HepG2 (cell line): Measurements from ENCODE around the gene DUSP22. TPM values are rescaled to one million over a fixed set of nuclear protein-coding genes. Genes with fewer than 3 reads are reported as not detected.

Experiments
- ATAC-seq: fragments of 200-7000 bp; cut with Tn5 transposase; 3 replicates; pipeline ENCODE4 v1.9.1; 2020; ENCODE audit warnings: mild to moderate bottlenecking, moderate library complexity
- BruUV-seq: library from RNA; stranded (reverse); fragments of 400-500 nt; replicated peaks from 2 replicates; lab custom pipeline; 2021; lab: Mats Ljungman, UMichigan
- CTCF ChIA-PET: fragments of 300-600 bp; formaldehyde crosslinking; extraction: SDS; loops from one replicate; lab custom pipeline; 2021; ENCODE audit warnings: low total read pairs, inconsistent platforms, low intra/inter-chr PET ratio; lab: Yijun Ruan, JAX
- POLR2A ChIA-PET: fragments of 350-600 bp; sonication (Branson Sonifier 250); formaldehyde crosslinking; loops from one replicate; lab custom pipeline; 2020; ENCODE audit warnings: antibody characterized with exemption, inconsistent platforms; lab: Yijun Ruan, JAX
- DNase-seq: peaks from one replicate; pipeline ENCODE4 v3.0.0-alpha.2; 2015; ENCODE audit warnings: low spot score
- FAIRE-seq: peaks from 3 replicates; lab custom pipeline; 2011; peaks lifted over from hg19 to GRCh38; lab: Jason Lieb, UNC
- H2AFZ ChIP-seq: one replicate; pipeline ENCODE4 v1.6.1; 2011; ENCODE audit warnings: low read length, inconsistent platforms
- H3K27ac ChIP-seq: fragments of 300-600 bp; 3 replicates; pipeline ENCODE4 v1.8.0; 2011; ENCODE audit warnings: mixed run types, mild to moderate bottlenecking, mixed read lengths, low read length, inconsistent platforms; ENCODE audit not compliant: insufficient read depth; ENCODE audit errors: extremely low read length
- H3K27me3 ChIP-seq, 2 experiments: fragments of 200-600 bp in 1 of 2; 2 replicates in 1 of 2; 3 replicates in 1 of 2; pipeline versions ENCODE4 v1.6.0 to v1.8.0; 2011; ENCODE audit warnings: low read length in 2 of 2, mild to moderate bottlenecking in 2 of 2, moderate library complexity in 2 of 2, inconsistent platforms in 1 of 2; ENCODE audit not compliant: insufficient read depth in 2 of 2, control insufficient read depth in 1 of 2
- H3K36me3 ChIP-seq, 2 experiments: fragments of 200-600 bp in 1 of 2; replicated peaks in 1 of 2; 2 replicates in 1 of 2; 3 replicates in 1 of 2; pipeline versions ENCODE4 v1.5.1 to v1.8.0; 2011; ENCODE audit warnings: low read length in 2 of 2, inconsistent platforms in 1 of 2; ENCODE audit not compliant: insufficient read depth in 2 of 2, control insufficient read depth in 1 of 2
- H3K4me1 ChIP-seq: 2 replicates; pipeline ENCODE4 v1.5.1; 2012; ENCODE audit warnings: low read length, inconsistent platforms; ENCODE audit not compliant: insufficient read depth
- H3K4me2 ChIP-seq: 2 replicates; pipeline ENCODE4 v1.6.0; 2011; ENCODE audit warnings: low read depth, low read length, inconsistent platforms
- H3K4me3 ChIP-seq, 3 experiments: fragments of 200-600 bp in 1 of 3; sonication (generic), shearing (Covaris generic) in 1 of 3; replicated peaks in 1 of 3; 2 replicates each; pipeline ENCODE4 v1.5.1; 2011 to 2016; ENCODE audit warnings: low read length in 3 of 3, inconsistent platforms in 2 of 3, low read depth in 2 of 3, mild to moderate bottlenecking in 2 of 3, control low read depth in 1 of 3, mixed read lengths in 1 of 3; ENCODE audit not compliant: insufficient read depth in 1 of 3
- H3K79me2 ChIP-seq: one replicate; pipeline ENCODE4 v1.6.1; 2011; ENCODE audit warnings: low read length, inconsistent platforms; ENCODE audit not compliant: insufficient read depth
- H3K9ac ChIP-seq: 2 replicates; pipeline ENCODE4 v1.6.0; 2011; ENCODE audit warnings: mild to moderate bottlenecking, low read depth, low read length, inconsistent platforms; ENCODE audit not compliant: insufficient read depth
- H3K9me3 ChIP-seq: 2 replicates; pipeline ENCODE4 v1.5.1; 2012; ENCODE audit warnings: mild to moderate bottlenecking, low read length
- H4K20me1 ChIP-seq: 2 replicates; pipeline ENCODE4 v1.6.0; 2011; ENCODE audit warnings: inconsistent platforms, mild to moderate bottlenecking, low read length, moderate library complexity; ENCODE audit not compliant: insufficient read depth
- ATF7-NPFF ChIP-seq: sonication (generic); formaldehyde crosslinking; IDR thresholded peaks from 2 replicates; pipeline ENCODE4 v1.8.1; 2023; ENCODE audit warnings: mild to moderate bottlenecking, low read depth, missing genetic modification reagents, moderate library complexity
- BORCS8-MEF2B ChIP-seq: sonication (generic); formaldehyde crosslinking; IDR thresholded peaks from 2 replicates; pipeline ENCODE4 v1.8.0; 2022; ENCODE audit warnings: mild to moderate bottlenecking, missing genetic modification reagents
- KLF13 ChIP-seq: sonication (generic); formaldehyde crosslinking; IDR thresholded peaks from 2 replicates; pipeline ENCODE4 v1.4.0; 2020; ENCODE audit warnings: mild to moderate bottlenecking, missing genetic modification reagents
- MIXL1 ChIP-seq: IDR thresholded peaks from 2 replicates; pipeline ENCODE4 v1.6.1; 2016
- NFE2 ChIP-seq: sonication (generic); formaldehyde crosslinking; IDR thresholded peaks from 2 replicates; pipeline ENCODE4 v1.4.0; 2020; ENCODE audit warnings: missing genetic modification reagents
- PHF5A ChIP-seq: IDR thresholded peaks from one replicate; pipeline ENCODE4 v1.6.1; 2018; ENCODE audit warnings: low read depth, missing genetic modification reagents; ENCODE audit not compliant: unreplicated experiment
- RARA ChIP-seq: IDR thresholded peaks from 2 replicates; pipeline ENCODE4 v1.6.1; 2016; ENCODE audit warnings: missing genetic modification reagents, missing compliant biosample characterization
- UBTF ChIP-seq: sonication (generic); formaldehyde crosslinking; IDR thresholded peaks from 2 replicates; pipeline ENCODE4 v1.4.0; 2020; ENCODE audit warnings: mild to moderate bottlenecking, missing genetic modification reagents
- ZFP36L1 ChIP-seq: sonication (generic); formaldehyde crosslinking; IDR thresholded peaks from 2 replicates; pipeline ENCODE4 v1.8.0; 2022; ENCODE audit warnings: mild to moderate bottlenecking, missing genetic modification reagents, moderate library complexity
- ZNF264 ChIP-seq: sonication (generic); formaldehyde crosslinking; IDR thresholded peaks from 2 replicates; pipeline ENCODE4 v1.4.0; 2020; ENCODE audit warnings: missing genetic modification reagents
- ZNF713 ChIP-seq: sonication (generic); formaldehyde crosslinking; IDR thresholded peaks from 2 replicates; pipeline ENCODE4 v1.4.0; 2020; ENCODE audit warnings: mild to moderate bottlenecking, missing genetic modification reagents
- ZNF768 ChIP-seq: sonication (generic); formaldehyde crosslinking; IDR thresholded peaks from 2 replicates; pipeline ENCODE4 v1.4.0; 2020; ENCODE audit warnings: missing genetic modification reagents
- WGBS: methylation state at CpG from one replicate; pipeline ENCODE4 v1.1.6; 2017; ENCODE audit warnings: low lambda C conversion rate; 5-methylcytosine and 5-hydroxymethylcytosine counted together
- in situ Hi-C: cut with HindIII; loops from 2 replicates; pipeline ENCODE4 v1.10.0; 2017; ENCODE audit warnings: low pct_unique_long_range_greater_than_20kb; ENCODE audit not compliant: extremely low pct_ligation_motif_present
- intact Hi-C: fragments of 100-400 bp; cut with micrococcal nuclease; formaldehyde crosslinking; loops from one replicate; pipeline ENCODE4 v1.10.0; 2022; ENCODE audit not compliant: unreplicated experiment
- polyA plus RNA-seq, 8 experiments: library from polyadenylated mRNA; depleted of rRNA in 3 of 8; stranded (reverse) in 7 of 8; unstranded in 1 of 8; fragments of >200 nt; fragmentation: Illumina TruSeq in 4 of 8; extraction: Trizol in 4 of 8; gene quantifications; 2 replicates each; pipeline versions ENCODE4 v1.2.1 to v1.2.3, GENCODE V29; 2011 to 2016; ENCODE audit warnings: low read depth in 4 of 8, missing spikeins in 1 of 8, mixed read lengths in 1 of 8; ENCODE audit not compliant: insufficient read depth in 1 of 8
- total RNA-seq, 5 experiments: library from RNA; depleted of rRNA; stranded (reverse); fragments of >200 nt; fragmentation: Illumina TruSeq; extraction: Trizol; gene quantifications; 2 replicates each; pipeline ENCODE4 v1.2.3, GENCODE V29; 2016; ENCODE audit warnings: low read depth in 1 of 5

DUSP22 gene
- total and polyA plus RNA-seq, 2 of the 13 experiments (the other 11 are each of a cell fraction or from before 2014, with no cell fraction given) = 20.2 to 32.8 TPM

DNA sequence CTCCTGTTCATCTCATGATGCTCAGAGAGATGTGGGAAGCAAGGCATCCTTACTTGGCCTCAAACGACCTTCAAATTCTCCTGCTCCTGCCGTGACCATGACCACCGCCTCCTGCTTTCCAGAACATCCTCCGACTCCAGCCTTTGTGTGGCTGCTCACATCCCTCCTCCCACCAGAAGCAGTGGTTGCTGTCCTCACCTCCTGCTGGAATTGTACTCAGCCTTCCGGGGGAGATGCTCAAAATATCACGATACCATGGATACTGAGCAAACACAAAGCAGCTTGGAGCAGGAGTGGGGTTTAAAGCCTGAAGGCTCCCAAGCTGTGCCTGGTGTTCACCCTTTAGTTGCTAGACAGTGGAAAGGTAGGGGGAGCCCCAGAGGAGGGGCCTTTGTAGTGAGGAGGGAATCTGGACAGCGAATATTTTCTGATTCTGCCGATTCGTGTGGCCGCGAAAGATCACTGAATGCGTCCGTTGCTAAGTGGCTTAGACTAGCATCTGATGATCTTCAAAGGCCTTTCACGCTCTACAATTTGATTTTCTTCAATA is 9.3 kb upstream of the DUSP22 start:
- ChIA-PET CTCF (no interaction called here), POLR2A (no interaction called here)
- TF ChIP-seq ATF7-NPFF (CRISPR knock-in tag) = no peak
- TF ChIP-seq UBTF (CRISPR knock-in tag) = no peak
- no peak for TF ChIP-seq NFE2
- no peak for TF ChIP-seq RARA (CRISPR knock-in tag)
- no peak for TF ChIP-seq MIXL1 (CRISPR knock-in tag)
- no peak for TF ChIP-seq BORCS8-MEF2B (CRISPR knock-in tag)
- no peak for TF ChIP-seq ZNF713 (CRISPR knock-in tag)
- TF ChIP-seq KLF13 = no peak
- TF ChIP-seq ZFP36L1 (CRISPR knock-in tag) = no peak
- TF ChIP-seq PHF5A (CRISPR knock-in tag) = no peak
- TF ChIP-seq ZNF768 (CRISPR knock-in tag) = no peak
- TF ChIP-seq ZNF264 (CRISPR knock-in tag) = no peak
- Histone ChIP-seq H3K4me3 (no peak overlapping the region), H3K36me3 (no peaks in the 10 kb centered on the region), H3K79me2 (no peaks in the 10 kb centered on the region), H3K4me1 (no peaks in the 10 kb centered on the region), H2AFZ (no peak overlapping the region), H3K27ac (no peak overlapping the region), H3K27me3 (peaks cover 2 to 37% of the 10 kb centered on the region in 2 experiments), H3K9me3 (no peaks in the 10 kb centered on the region), H3K4me2 (no peak overlapping the region), H4K20me1 (no peaks in the 10 kb centered on the region), H3K9ac (no peak overlapping the region)
- in situ Hi-C loops (no loop called here), intact Hi-C loops (no loop called here)
- BruUV-seq = no TSS peak
- 67% methylated on average over 14 of the region's 14 CpGs for WGBS
- DNase-seq = no peak
- FAIRE-seq = no peak
- no peak for ATAC-seq
